Progenitor cell of endocrine pancreas (in vitro differentiated cells): ENCODE results near the gene ZFPL1. TPM values are rescaled to one million over a fixed set of nuclear protein-coding genes. Genes with fewer than 3 reads are reported as not detected.

Source experiments
- DNase-seq: peaks from one replicate; pipeline ENCODE4 v3.0.0; 2021; ENCODE audit warnings: low spot score; ENCODE audit not compliant: unreplicated experiment
- H3K27ac Mint-ChIP-seq: 2 replicates; pipeline ENCODE4 v1.8.0; 2021; ENCODE audit warnings: mild to moderate bottlenecking, moderate library complexity, mixed read lengths
- H3K27me3 Mint-ChIP-seq: 2 replicates; pipeline ENCODE4 v1.8.0; 2021; ENCODE audit warnings: mixed read lengths
- H3K36me3 Mint-ChIP-seq: 2 replicates; pipeline ENCODE4 v1.8.0; 2022; ENCODE audit warnings: mixed read lengths; ENCODE audit not compliant: insufficient read depth
- H3K4me1 Mint-ChIP-seq: 2 replicates; pipeline ENCODE4 v1.8.0; 2021; ENCODE audit warnings: low read depth, mixed read lengths
- H3K4me3 Mint-ChIP-seq: 2 replicates; pipeline ENCODE4 v1.8.0; 2021; ENCODE audit warnings: low read depth, mild to moderate bottlenecking, moderate library complexity, mixed read lengths
- H3K9me3 Mint-ChIP-seq: 2 replicates; pipeline ENCODE4 v1.8.0; 2021; ENCODE audit warnings: low read depth, mixed read lengths
- CTCF ChIP-seq: fragments of 200-600 bp; sonication (generic); IDR thresholded peaks from one replicate; pipeline ENCODE4 v1.5.0; 2021; ENCODE audit warnings: antibody characterized with exemption, mild to moderate bottlenecking; ENCODE audit not compliant: unreplicated experiment
- total RNA-seq: library from RNA; stranded (reverse); gene quantifications from 2 replicates; pipeline ENCODE4 v1.2.1, GENCODE V29; 2021

ZFPL1 gene
- total RNA-seq, 1 donor from 2014 or later: 43.3 TPM

GRCh38 chr11:65066805-65067291, 17.2 kb upstream of the ZFPL1 start:
- no peak for TF ChIP-seq CTCF
- H3K27ac Mint-ChIP-seq: no peak overlapping the region
- H3K4me3 Mint-ChIP-seq: no peak overlapping the region
- H3K9me3 Mint-ChIP-seq: no peaks in the 10 kb centered on the region
- DNase-seq: no peak
- H3K36me3 Mint-ChIP-seq: no peaks in the 10 kb centered on the region
- H3K27me3 Mint-ChIP-seq: no peaks in the 10 kb centered on the region
- H3K4me1 Mint-ChIP-seq: no peaks in the 10 kb centered on the region

GRCh38 chr11:65067446-65067845, 16.6 kb upstream of the ZFPL1 start:
- no peaks in the 10 kb centered on the region for H3K36me3 Mint-ChIP-seq
- no peaks in the 10 kb centered on the region for H3K4me1 Mint-ChIP-seq
- DNase-seq: no peak
- no peak overlapping the region for H3K4me3 Mint-ChIP-seq
- H3K27me3 Mint-ChIP-seq: no peaks in the 10 kb centered on the region
- no peak overlapping the region for H3K27ac Mint-ChIP-seq
- TF ChIP-seq CTCF: no peak
- no peaks in the 10 kb centered on the region for H3K9me3 Mint-ChIP-seq

GRCh38 chr11:65069217-65069616, 14.8 kb upstream of the ZFPL1 start:
- H3K27ac Mint-ChIP-seq: no peak overlapping the region
- no peaks in the 10 kb centered on the region for H3K4me1 Mint-ChIP-seq
- no peaks in the 10 kb centered on the region for H3K36me3 Mint-ChIP-seq
- H3K9me3 Mint-ChIP-seq: no peaks in the 10 kb centered on the region
- DNase-seq: no peak
- H3K4me3 Mint-ChIP-seq: no peak overlapping the region
- no peaks in the 10 kb centered on the region for H3K27me3 Mint-ChIP-seq
- no peak for TF ChIP-seq CTCF

GRCh38 chr11:65071907-65072630, 12.0 kb upstream of the ZFPL1 start:
- H3K9me3 Mint-ChIP-seq: no peaks in the 10 kb centered on the region
- H3K27me3 Mint-ChIP-seq: no peaks in the 10 kb centered on the region
- H3K36me3 Mint-ChIP-seq: no peaks in the 10 kb centered on the region
- H3K27ac Mint-ChIP-seq: no peak overlapping the region
- no peak for TF ChIP-seq CTCF
- no peak for DNase-seq
- no peak overlapping the region for H3K4me3 Mint-ChIP-seq
- H3K4me1 Mint-ChIP-seq: no peaks in the 10 kb centered on the region

GRCh38 chr11:65072631-65072966, 11.4 kb upstream of the ZFPL1 start:
- H3K4me1 Mint-ChIP-seq: no peaks in the 10 kb centered on the region
- H3K9me3 Mint-ChIP-seq: no peaks in the 10 kb centered on the region
- no peaks in the 10 kb centered on the region for H3K36me3 Mint-ChIP-seq
- no peak for TF ChIP-seq CTCF
- H3K27me3 Mint-ChIP-seq: no peaks in the 10 kb centered on the region
- no peak overlapping the region for H3K4me3 Mint-ChIP-seq
- no peak overlapping the region for H3K27ac Mint-ChIP-seq
- no peak for DNase-seq
